ENCODE results near the gene TXK.

- TF ChIP-seq CTCF (IDR thresholded peaks at IDR 0.05), result peak in 1 of 2 donors; percentile 52
- TF ChIP-seq POLR2A (IDR thresholded peaks at IDR 0.05), result no peak
- no peak for TF ChIP-seq POLR2AphosphoS5 (IDR thresholded peaks at IDR 0.05)
Observed at GRCh38 chr4:48033825-48034413, 100.1 kb downstream of the TXK start.

All from suprapubic skin (tissue), 4 donors.